ENCODE results near the gene DOCK9.
"Not testable (repeated sequence)": the region's sequence is repeated elsewhere in the genome, so short reads cannot be mapped to it uniquely, and the experiment has no call there.

The DOCK9 gene

GRCh38 chr13:98755729-98756128, 222.1 kb downstream of the DOCK9 start:
- DNase-seq: no peak

GRCh38 chr13:98755116-98755515, 222.7 kb downstream of the DOCK9 start:
- no peak for DNase-seq

GRCh38 chr13:98754468-98754867, 223.4 kb downstream of the DOCK9 start:
- not testable (repeated sequence) for DNase-seq

GRCh38 chr13:98752467-98753290, 225.2 kb downstream of the DOCK9 start, which contains the start of gene SLC15A1:
TSS of gene SLC15A1 (minus strand) at chr13:98752672. CDS start at chr13:98752598, 74 bp downstream.
- no peak for DNase-seq

- no peak for DNase-seq
These were observed 225.9 kb downstream of the DOCK9 start for GRCh38 chr13:98751861-98752466.

- DNase-seq: no peak
These were observed 226.5 kb downstream of the DOCK9 start for GRCh38 chr13:98751367-98751782.

GRCh38 chr13:98749501-98749900, 228.4 kb downstream of the DOCK9 start:
- no peak for DNase-seq

GRCh38 chr13:98746968-98747367, 230.9 kb downstream of the DOCK9 start:
- DNase-seq: no peak

Measured in NCI-H446 treated with DMSO at 0.1 percent for 48 hours (cell line).